Uterus (tissue), 4 donors: ENCODE measurements around the gene FHL1. TPM values are rescaled to one million over a fixed set of nuclear protein-coding genes. Genes with fewer than 3 reads are reported as not detected.

Experiments
- DNase-seq, 2 donors: peaks; one replicate each; pipeline ENCODE4 v3.0.0-alpha.2; 2019 to 2020
- H3K27ac ChIP-seq, 2 donors: fragments of 200-600 bp; sonication (generic); 1 replicate in 1 of 2; 2 replicates in 1 of 2; pipeline ENCODE4 v1.5.1; 2016 to 2018
- H3K27me3 ChIP-seq, 2 donors: fragments of 200-600 bp; sonication (generic); one replicate each; pipeline ENCODE4 v1.5.1; 2018 to 2019; ENCODE audit warnings: control low read depth in 1 of 2
- H3K36me3 ChIP-seq, 2 donors: fragments of 200-600 bp; sonication (generic); one replicate each; pipeline ENCODE4 v1.5.1; 2019; ENCODE audit warnings: control low read depth in 1 of 2
- H3K4me1 ChIP-seq, 2 donors: fragments of 200-600 bp; sonication (generic); one replicate each; pipeline ENCODE4 v1.5.1; 2018 to 2019; ENCODE audit warnings: control low read depth in 1 of 2
- H3K4me3 ChIP-seq, 2 donors: fragments of 200-600 bp; sonication (generic); 1 replicate in 1 of 2; 2 replicates in 1 of 2; pipeline ENCODE4 v1.5.1; 2018 to 2019; ENCODE audit warnings: mild to moderate bottlenecking in 1 of 2
- H3K9me3 ChIP-seq, 2 donors: fragments of 200-600 bp; sonication (generic); one replicate each; pipeline ENCODE4 v1.5.1; 2019; ENCODE audit warnings: control low read depth in 1 of 2
- POLR2A ChIP-seq, 2 donors: fragments of 450-650 bp; IDR thresholded peaks; one replicate each; pipeline ENCODE4 v1.6.1; 2016; ENCODE audit warnings: antibody characterized with exemption in 2 of 2, mild to moderate bottlenecking in 1 of 2, moderate library complexity in 1 of 2
- intact Hi-C: fragments of 100-400 bp; cut with DNase I; formaldehyde crosslinking; loops from one replicate; pipeline ENCODE4 v1.15.1; 2023; ENCODE audit warnings: low total_unique reads
- total RNA-seq, 4 donors: library from RNA; depleted of rRNA in 3 of 4; stranded (reverse); fragments of >200 nt in 3 of 4; gene quantifications; one replicate each; pipeline versions ENCODE4 v1.1.0 to v1.2.4, GENCODE V29; 2014 to 2023
- TF ChIP-seq, protein P1 (sequence below), 4 experiments: fragments of 200-600 bp in 2 of 4; fragments of 450-650 bp in 2 of 4; sonication (generic) in 2 of 4; IDR thresholded peaks; one replicate each; pipeline ENCODE4 v1.5.1; 2016 to 2019; ENCODE audit warnings: antibody characterized with exemption in 4 of 4, mild to moderate bottlenecking in 2 of 4, moderate library complexity in 1 of 4
- donor health status: DM: yes; HTN: yes; CAD: no.

FHL1 gene
- total RNA-seq, 4 donors from 2014 or later: 279 to 745 (median 469) TPM

DNA sequence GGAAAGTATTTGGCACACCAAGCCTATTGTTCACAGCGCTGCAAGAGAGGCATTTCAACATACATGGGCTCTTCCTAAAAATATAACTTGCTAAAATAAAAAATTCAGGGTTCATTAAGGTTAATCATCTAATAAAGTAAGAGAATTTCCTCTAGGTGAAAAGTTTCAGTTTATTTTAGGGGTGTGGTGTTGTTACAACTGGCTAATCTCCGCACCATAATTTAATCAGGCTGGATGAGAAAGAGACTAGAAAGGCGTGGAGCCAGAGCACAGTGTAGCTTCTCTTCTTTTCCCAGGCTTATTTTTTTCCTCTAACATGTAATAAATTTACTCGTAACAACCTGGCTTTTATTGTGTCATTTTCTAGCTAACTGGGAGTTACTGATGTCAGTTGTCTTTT, 47.9 kb downstream of the FHL1 start:
- Histone ChIP-seq H3K27me3 (no peaks in the 10 kb centered on the region), H3K4me1 (peaks cover 3 to 7% of the 10 kb centered on the region in 2 donors), H3K36me3 (no peaks in the 10 kb centered on the region), H3K27ac (peak overlapping the region; percentile 81 to 87), H3K9me3 (no peaks in the 10 kb centered on the region), H3K4me3 (no peak overlapping the region)
- DNase-seq: no peak
- intact Hi-C loops: no loop called here
- TF ChIP-seq, protein P1, sequence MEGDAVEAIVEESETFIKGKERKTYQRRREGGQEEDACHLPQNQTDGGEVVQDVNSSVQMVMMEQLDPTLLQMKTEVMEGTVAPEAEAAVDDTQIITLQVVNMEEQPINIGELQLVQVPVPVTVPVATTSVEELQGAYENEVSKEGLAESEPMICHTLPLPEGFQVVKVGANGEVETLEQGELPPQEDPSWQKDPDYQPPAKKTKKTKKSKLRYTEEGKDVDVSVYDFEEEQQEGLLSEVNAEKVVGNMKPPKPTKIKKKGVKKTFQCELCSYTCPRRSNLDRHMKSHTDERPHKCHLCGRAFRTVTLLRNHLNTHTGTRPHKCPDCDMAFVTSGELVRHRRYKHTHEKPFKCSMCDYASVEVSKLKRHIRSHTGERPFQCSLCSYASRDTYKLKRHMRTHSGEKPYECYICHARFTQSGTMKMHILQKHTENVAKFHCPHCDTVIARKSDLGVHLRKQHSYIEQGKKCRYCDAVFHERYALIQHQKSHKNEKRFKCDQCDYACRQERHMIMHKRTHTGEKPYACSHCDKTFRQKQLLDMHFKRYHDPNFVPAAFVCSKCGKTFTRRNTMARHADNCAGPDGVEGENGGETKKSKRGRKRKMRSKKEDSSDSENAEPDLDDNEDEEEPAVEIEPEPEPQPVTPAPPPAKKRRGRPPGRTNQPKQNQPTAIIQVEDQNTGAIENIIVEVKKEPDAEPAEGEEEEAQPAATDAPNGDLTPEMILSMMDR (IDR thresholded peaks at IDR 0.05): no peak
- TF ChIP-seq POLR2A (IDR thresholded peaks at IDR 0.05): no peak

GRCh38 chrX:136196691-136197155, 49.4 kb downstream of the FHL1 start:
- TF ChIP-seq POLR2A (IDR thresholded peaks at IDR 0.05): no peak
- TF ChIP-seq, protein P1 (IDR thresholded peaks at IDR 0.05): no peak
- Histone ChIP-seq H3K27ac (peak overlapping the region; percentile 81 to 87), H3K36me3 (no peaks in the 10 kb centered on the region), H3K4me3 (no peak overlapping the region), H3K27me3 (no peaks in the 10 kb centered on the region), H3K9me3 (no peaks in the 10 kb centered on the region), H3K4me1 (peaks cover 2 to 7% of the 10 kb centered on the region in 2 donors)
- intact Hi-C loops: no loop called here
- DNase-seq: no peak

DNA sequence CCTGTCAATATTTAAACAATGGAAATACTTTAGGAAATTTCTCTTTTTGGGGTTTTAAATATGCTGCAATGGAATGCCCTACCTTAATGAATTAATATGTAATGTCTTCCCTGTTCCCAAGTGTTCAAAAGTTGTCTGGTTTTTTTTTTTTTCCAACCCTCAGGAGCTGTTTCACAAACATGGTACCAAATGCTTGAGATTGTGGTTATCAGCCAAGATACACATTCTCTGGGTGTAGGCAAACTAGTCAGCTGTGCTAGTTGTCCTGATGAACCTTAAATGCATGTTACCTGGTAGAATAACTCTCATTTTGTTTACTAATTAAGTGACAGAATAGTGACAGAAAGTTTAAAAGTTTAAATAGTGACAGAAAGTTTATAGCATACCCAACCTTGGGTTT, 50.7 kb downstream of the FHL1 start:
- no peak for DNase-seq
- peak overlapping the region in 1 of 2 donors; percentile 0 for H3K4me3 ChIP-seq
- H3K9me3 ChIP-seq: no peaks in the 10 kb centered on the region
- no peaks in the 10 kb centered on the region for H3K27me3 ChIP-seq
- peak overlapping the region; percentile 81 to 87 for H3K27ac ChIP-seq
- TF ChIP-seq POLR2A (IDR thresholded peaks at IDR 0.05): no peak
- TF ChIP-seq, protein P1 (IDR thresholded peaks at IDR 0.05): no peak
- intact Hi-C loops: no loop called here
- peaks cover 0 to 7% of the 10 kb centered on the region in 2 donors for H3K4me1 ChIP-seq
- H3K36me3 ChIP-seq: no peaks in the 10 kb centered on the region

DNA sequence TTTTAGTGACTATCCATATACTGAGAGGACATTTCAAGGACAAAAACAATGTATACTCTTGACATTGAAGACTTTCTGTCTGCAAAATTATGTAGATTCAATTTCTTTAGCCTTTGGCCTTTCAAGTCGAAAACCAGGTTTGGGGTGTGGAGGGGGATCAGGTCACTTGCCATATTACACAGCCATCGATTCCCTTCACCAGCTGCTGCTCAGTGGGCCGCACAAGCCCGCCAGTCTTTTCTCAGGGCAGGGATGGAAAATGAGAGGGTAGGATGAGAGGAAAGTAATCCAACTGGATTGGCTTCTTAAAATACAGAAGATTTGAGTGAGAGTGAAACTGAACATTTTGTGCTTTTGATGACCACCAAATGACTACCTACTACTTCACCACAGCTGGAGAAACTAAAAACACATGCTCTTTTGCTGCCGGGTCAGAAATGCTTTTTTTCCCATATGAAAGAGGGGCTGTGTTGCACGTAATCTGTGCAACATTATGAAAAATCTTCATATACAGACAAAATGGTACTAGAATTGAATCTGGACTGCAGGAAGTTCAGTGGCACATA, 51.4 kb downstream of the FHL1 start:
- no peak for DNase-seq
- intact Hi-C loops: no loop called here
- Histone ChIP-seq H3K4me3 (peak overlapping the region in 1 of 2 donors; percentile 0), H3K9me3 (no peaks in the 10 kb centered on the region), H3K27me3 (no peaks in the 10 kb centered on the region), H3K27ac (peak overlapping the region; percentile 81 to 87), H3K4me1 (peaks cover 0 to 7% of the 10 kb centered on the region in 2 donors), H3K36me3 (no peaks in the 10 kb centered on the region)
- TF ChIP-seq, protein P1 (IDR thresholded peaks at IDR 0.05): no peak
- no peak for TF ChIP-seq POLR2A (IDR thresholded peaks at IDR 0.05)

GRCh38 chrX:136199365-136199764, 52.0 kb downstream of the FHL1 start:
- Histone ChIP-seq H3K36me3 (no peaks in the 10 kb centered on the region), H3K4me3 (no peak overlapping the region), H3K9me3 (no peaks in the 10 kb centered on the region), H3K4me1 (peaks cover 0 to 7% of the 10 kb centered on the region in 2 donors), H3K27me3 (no peaks in the 10 kb centered on the region), H3K27ac (peak overlapping the region; percentile 81 to 87)
- intact Hi-C loops: no loop called here
- no peak for TF ChIP-seq POLR2A (IDR thresholded peaks at IDR 0.05)
- TF ChIP-seq, protein P1 (IDR thresholded peaks at IDR 0.05): no peak
- DNase-seq: no peak
